ENCODE data around the gene DGKI. TPM values are rescaled to one million over a fixed set of nuclear protein-coding genes. Genes with fewer than 3 reads are reported as not detected.

Gene DGKI
- total RNA-seq, 1 experiment from 2014 or later: 0.79 TPM

- no peak for TF ChIP-seq USF1 (CRISPR knock-in tag; IDR thresholded peaks at IDR 0.05)
- TF ChIP-seq CREM (CRISPR knock-in tag; IDR thresholded peaks at IDR 0.05): no peak
These were observed 327.5 kb downstream of the DGKI start (continued) for GRCh38 chr7:137519181-137519691.

- Mint-ChIP-seq H3K4me3 (no peak overlapping the region), H3K4me1 (peaks cover 15% of the 10 kb centered on the region), H3K36me3 (no peaks in the 10 kb centered on the region), H3K27ac (no peak overlapping the region), H3K27me3 (ENCODE audit: low read depth) (no peaks in the 10 kb centered on the region), H3K9me3 (peaks cover 5% of the 10 kb centered on the region)
- no peak for TF ChIP-seq TP53 (CRISPR knock-in tag; IDR thresholded peaks at IDR 0.05)
- no peak for TF ChIP-seq ATF1 (CRISPR knock-in tag; IDR thresholded peaks at IDR 0.05)
- TF ChIP-seq MYBL2 (CRISPR knock-in tag; IDR thresholded peaks at IDR 0.05): no peak
- TF ChIP-seq KAT7 (CRISPR knock-in tag; IDR thresholded peaks at IDR 0.05; ENCODE audit: borderline replicate concordance): no peak
- no peak for TF ChIP-seq CTCF (IDR thresholded peaks at IDR 0.05)
- no peak for TF ChIP-seq NFYB (CRISPR knock-in tag; conservative IDR thresholded peaks at IDR 0.05; ENCODE audit: low read depth)
- no peak for TF ChIP-seq IRF1 (CRISPR knock-in tag; IDR thresholded peaks at IDR 0.05)
- no peak for TF ChIP-seq HMGXB4 (CRISPR knock-in tag; IDR thresholded peaks at IDR 0.05)
- TF ChIP-seq GRHL2 (CRISPR knock-in tag; IDR thresholded peaks at IDR 0.05; ENCODE audit: insufficient replicate concordance, severe bottlenecking): no peak
- TF ChIP-seq FOXK1 (CRISPR knock-in tag; IDR thresholded peaks at IDR 0.05): no peak
- TF ChIP-seq ZSCAN18 (CRISPR knock-in tag; IDR thresholded peaks at IDR 0.05): no peak
- no peak for TF ChIP-seq FOXJ3 (CRISPR knock-in tag; IDR thresholded peaks at IDR 0.05; ENCODE audit: borderline replicate concordance)
- no peak for TF ChIP-seq SP1 (CRISPR knock-in tag; conservative IDR thresholded peaks at IDR 0.05)
- TF ChIP-seq STAT6 (CRISPR knock-in tag; conservative IDR thresholded peaks at IDR 0.05; ENCODE audit: low read depth): no peak
- no peak for TF ChIP-seq ZNF425 (CRISPR knock-in tag; conservative IDR thresholded peaks at IDR 0.05)
- TF ChIP-seq E2F4 (CRISPR knock-in tag; IDR thresholded peaks at IDR 0.05; ENCODE audit: borderline replicate concordance, low read depth): no peak
- TF ChIP-seq ERG (CRISPR knock-in tag; IDR thresholded peaks at IDR 0.05): no peak
- ATAC-seq (no peak), DNase-seq (ENCODE audit: low spot score) (no peak)
- POLR2A ChIA-PET: no interaction called here
- CTCF ChIA-PET: no interaction called here
These were observed 333.7 kb downstream of the DGKI start for GRCh38 chr7:137513091-137513490.
